Measurements from ENCODE around the gene TNFAIP8L2.

The TNFAIP8L2 gene

DNA sequence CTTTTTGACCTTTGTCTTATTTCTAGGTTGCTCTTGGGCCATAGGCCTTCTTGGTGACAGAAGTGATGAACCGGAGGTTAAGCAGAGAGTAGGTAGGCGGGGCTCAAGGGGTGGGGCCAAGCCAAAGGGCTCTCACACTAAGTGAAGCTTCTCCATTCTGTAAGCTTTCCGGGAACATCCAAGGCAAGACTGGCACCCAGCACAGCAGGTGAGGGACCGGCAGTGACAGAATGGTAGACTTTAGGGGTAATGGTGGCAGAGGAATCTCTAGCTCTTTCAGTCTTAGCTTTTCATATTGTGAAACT, at the start of gene TNFAIP8L2:
Gene TNFAIP8L2, plus strand, starts transcription at position 135 of the 305 bp plus-strand sequence. CDS start 2,049 bp downstream, outside the sequence.
- TF ChIP-seq GATA1 (IDR thresholded peaks at IDR 0.05; ENCODE audit: low read depth, low read length) (no peak), POLR2A (IDR thresholded peaks at IDR 0.05; ENCODE audit: low read length) (peak; percentile 13)
- peak; percentile 42 to 63 for DNase-seq

DNA sequence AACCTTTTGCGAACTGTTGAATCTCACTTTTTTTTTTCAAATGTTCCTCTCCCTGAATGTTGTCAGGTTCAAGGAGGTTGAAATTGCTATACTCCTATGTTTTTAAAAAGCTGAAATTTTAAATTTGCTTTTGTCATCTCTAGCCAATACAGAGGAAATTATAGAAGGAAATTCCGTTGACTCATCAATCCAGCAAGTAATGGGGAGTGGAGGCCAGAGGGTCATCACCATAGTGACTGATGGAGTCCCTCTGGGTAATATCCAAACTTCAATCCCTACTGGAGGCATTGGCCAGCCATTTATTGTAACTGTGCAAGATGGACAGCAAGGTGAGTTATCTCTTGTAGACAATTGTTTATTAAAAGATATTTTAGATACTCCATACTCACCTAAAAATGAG, 49.6 kb upstream of the TNFAIP8L2 start:
- no peak for TF ChIP-seq POLR2A (IDR thresholded peaks at IDR 0.05; ENCODE audit: low read length)
- TF ChIP-seq GATA1 (IDR thresholded peaks at IDR 0.05; ENCODE audit: low read depth, low read length) = no peak
- no peak for DNase-seq

DNA sequence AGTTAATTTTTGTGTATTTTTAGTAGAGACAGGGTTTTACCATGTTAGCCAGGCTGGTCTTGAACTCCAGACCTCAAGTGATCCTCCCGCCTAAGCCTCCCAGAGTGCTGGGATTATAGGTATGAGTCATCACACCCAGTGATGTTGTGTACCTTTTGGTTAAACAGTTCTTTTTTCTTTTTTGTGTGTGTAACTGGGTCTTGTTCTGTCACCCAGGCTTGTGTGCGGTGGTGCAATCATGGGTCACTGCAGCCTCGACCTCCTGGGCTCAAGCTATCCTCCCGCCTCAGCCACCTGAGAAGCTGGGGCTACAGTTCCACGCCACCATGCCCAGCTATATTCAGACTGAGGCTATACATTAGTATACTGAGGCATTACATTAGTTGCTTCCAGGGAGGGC, 48.1 kb upstream of the TNFAIP8L2 start:
- TF ChIP-seq GATA1 (IDR thresholded peaks at IDR 0.05; ENCODE audit: low read depth, low read length) = no peak
- no peak for TF ChIP-seq POLR2A (IDR thresholded peaks at IDR 0.05; ENCODE audit: low read length)
- no peak for DNase-seq

DNA sequence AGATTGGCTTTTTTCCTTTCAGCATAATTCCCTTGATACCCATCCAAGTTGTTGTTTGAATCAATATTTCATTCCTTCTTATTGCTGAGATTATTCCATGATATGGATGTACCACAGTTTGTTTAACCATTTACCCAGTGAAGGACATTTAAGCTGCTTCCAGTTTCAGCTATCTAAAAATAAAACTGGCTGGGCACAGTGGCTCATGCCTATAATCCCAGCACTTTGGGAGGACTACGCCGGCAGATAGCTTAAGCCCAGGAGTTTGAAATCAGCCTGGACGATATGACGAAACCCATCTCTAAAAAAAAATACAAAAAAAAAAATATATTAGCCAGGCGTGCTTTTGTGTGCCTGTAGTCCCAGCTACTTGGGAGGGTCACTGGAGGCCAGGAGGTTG, 42.6 kb upstream of the TNFAIP8L2 start:
- DNase-seq = no peak
- TF ChIP-seq GATA1 (IDR thresholded peaks at IDR 0.05; ENCODE audit: low read depth, low read length) = no peak
- no peak for TF ChIP-seq POLR2A (IDR thresholded peaks at IDR 0.05; ENCODE audit: low read length)

DNA sequence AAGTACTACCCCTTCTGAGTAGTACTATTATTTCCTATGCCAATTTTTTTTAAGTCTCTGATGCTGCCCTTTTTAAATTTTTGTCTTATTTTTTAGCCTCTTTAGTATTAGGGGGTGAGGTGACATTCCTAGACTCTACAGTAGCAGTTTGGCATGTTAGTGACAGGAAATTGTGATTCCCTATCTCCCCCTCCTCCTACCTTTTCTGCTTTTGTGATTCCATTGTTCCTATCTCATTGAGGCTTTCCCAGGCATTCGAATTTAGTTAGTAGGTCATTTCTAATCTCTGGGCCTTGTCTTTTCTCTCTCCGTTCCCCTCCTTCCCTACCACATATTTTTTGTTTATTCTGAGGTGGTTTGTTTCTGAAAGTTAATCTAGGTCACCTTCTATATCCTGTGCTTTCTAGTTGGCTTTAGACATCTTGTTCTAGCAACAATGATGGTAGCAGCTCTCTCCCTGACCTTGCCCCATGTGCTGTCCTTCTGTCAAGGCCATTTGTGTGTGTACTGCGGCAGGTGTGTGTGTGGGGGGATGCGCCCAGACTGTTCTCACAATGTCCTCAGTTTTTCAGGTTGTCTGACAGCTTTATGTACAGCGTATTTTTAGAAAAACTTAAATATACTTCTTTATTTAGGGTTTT, 31.6 kb upstream of the TNFAIP8L2 start:
- DNase-seq = no peak
- TF ChIP-seq GATA1 (IDR thresholded peaks at IDR 0.05; ENCODE audit: low read depth, low read length) (no peak), POLR2A (IDR thresholded peaks at IDR 0.05; ENCODE audit: low read length) (no peak)

DNA sequence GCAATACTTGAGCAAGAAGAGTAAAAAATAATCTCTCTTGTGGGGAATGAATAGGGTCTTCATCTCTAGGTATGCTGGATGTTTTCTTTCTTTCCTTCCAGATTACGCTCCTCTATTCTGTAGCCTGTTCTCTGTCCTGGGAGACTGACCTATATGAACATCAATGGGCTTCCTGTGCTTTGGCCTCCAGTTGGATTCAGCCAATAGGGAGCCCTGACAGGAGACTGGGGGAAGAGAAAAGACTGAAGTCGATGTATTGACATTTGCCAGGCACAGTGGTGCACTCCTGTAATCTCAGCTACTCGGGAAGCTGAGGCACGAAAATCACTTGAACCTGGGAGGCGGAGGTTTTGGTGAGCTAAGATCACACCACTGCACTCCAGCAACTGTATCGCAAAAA, 27.6 kb upstream of the TNFAIP8L2 start:
- TF ChIP-seq POLR2A (IDR thresholded peaks at IDR 0.05; ENCODE audit: low read length) (no peak), GATA1 (IDR thresholded peaks at IDR 0.05; ENCODE audit: low read depth, low read length) (no peak)
- DNase-seq = no peak

DNA sequence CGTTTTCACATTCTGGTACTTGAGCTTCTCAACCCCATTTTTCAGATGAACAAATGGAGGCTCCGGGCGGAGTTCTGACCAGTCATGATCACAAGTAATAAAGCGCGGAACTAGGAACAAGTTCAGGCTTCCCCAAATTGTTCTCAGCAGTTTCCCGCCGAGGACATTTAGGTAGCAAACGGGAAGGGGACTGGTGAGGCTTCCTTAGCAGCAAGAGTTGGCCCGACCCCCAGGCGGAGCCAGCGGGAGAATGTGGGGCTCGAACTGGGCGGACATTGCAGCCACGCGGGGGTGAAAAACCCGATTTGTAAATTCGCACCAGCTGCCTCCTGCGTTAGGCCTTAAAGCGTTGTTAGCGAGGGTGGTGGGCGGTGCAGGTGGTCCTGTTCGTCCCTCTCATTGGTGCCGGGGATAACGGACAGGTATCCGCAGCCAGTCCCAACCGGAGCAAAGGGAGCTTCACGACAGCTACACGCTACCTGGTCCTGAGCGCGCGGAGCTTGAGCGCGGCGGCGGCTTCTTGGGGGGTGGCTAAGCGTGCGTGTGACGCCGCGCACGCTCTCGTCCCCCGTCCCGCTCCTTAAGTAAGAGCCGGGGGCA, 25.4 kb upstream of the TNFAIP8L2 start:
- TF ChIP-seq GATA1 (IDR thresholded peaks at IDR 0.05; ENCODE audit: low read depth, low read length) (no peak), POLR2A (IDR thresholded peaks at IDR 0.05; ENCODE audit: low read length) (no peak)
- peak; percentile 73 to 84 for DNase-seq

DNA sequence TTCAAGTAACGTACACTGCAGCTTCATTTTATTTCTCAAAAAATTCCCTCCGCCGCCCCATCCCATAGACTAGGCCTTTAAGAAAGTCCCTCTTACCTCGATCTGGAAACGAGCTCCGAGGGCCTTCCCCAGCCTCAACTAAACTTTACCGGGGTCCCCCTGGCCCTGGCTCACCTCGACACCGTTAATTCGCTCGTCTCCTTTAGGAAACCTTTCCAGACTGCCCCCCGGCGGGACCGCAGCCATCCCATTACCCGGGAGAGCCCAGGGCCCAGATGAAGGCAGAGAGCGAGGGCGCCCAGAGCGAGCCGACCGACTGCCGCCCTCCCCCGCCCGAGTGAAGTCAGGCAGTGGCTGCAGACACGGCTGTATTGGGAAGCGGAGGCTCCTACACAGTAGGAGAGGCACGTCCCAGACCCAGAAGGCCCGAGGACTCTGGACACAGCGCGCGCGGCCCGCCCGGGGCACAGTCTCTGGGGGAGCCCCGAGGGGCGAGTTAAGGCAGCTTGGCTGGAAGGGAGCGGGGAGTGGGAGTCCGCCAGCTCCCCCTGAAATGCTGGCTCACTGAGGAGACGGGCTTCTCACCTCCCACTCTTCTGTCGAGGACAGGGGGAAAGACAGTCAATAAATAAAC, 24.6 kb upstream of the TNFAIP8L2 start:
- no peak for DNase-seq
- no peak for TF ChIP-seq GATA1 (IDR thresholded peaks at IDR 0.05; ENCODE audit: low read depth, low read length)
- TF ChIP-seq POLR2A (IDR thresholded peaks at IDR 0.05; ENCODE audit: low read length) = no peak

DNA sequence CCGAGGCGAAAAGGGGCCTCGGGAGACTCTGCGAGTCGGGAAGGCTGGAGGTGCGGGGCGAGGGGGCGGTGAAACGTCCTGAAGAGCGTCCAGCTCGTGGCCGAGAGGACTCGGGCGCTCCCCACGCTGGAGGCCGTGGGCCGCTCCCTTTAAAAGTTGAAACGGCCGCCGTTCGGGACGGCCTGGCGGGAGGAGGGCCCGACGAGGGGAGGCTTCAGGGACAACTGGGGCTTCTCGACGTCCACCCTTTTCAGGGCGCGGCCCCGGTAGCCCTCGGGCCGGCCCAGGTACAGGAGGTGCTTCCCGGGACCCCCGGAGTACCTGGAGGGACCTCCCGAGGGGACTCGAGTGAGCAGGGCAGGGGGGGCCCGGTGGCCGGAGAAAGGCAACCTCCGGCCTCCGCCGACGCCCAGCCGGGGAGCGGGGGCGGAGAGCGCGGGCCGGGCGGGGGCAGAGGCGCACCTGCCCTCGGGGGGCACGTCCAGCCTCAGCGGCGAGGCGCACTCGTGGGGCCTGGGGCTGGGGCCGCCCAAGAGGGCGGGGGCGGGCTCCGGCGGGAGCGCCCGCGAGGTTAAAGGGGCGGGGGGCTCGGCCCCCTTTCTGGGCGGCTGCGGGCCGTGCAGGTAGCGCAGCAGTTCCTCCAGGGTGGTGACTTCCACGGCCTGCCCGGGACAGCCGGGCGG, 24.0 kb upstream of the TNFAIP8L2 start:
- no peak for DNase-seq
- no peak for TF ChIP-seq GATA1 (IDR thresholded peaks at IDR 0.05; ENCODE audit: low read depth, low read length)
- TF ChIP-seq POLR2A (IDR thresholded peaks at IDR 0.05; ENCODE audit: low read length) = no peak

DNA sequence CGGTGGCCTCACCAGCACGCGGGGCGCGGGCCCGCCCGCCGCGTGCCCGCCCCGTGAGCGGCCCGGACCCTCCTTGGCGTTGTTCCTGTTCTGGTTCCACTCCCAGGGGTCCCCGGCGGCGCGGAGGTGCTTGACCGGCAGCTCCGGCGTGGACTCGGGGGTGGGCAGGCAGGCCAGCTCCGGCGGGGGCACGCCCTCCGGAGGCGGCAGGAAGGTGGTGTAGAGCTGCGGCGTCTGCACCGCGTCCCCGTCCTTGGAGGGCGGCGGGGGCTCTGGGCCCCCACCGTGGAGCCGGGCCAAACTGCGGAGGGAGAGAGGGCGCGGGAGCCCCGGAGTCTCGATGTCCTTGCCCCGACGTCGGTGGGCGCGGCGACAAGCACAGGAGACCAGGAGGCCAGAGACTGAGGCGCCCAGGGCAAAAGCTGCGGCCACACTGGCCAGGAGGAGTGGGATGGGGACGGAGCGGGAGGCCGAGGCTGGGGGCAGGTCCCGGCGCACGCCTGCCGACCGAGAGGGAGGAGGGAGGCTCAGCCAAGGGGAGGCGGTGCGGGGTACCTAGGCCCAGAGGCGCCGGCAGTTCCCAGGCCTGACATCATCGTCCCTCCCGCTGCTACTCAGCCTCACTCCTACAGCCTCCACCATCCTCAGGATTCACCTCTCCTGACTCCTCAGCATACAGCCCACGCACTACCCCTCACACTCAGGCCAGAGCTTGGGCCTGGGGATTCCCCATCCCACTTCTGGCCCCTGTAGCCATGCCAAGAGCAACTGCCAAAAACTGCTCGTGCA, 23.2 kb upstream of the TNFAIP8L2 start:
- DNase-seq = no peak
- TF ChIP-seq GATA1 (IDR thresholded peaks at IDR 0.05; ENCODE audit: low read depth, low read length) = no peak
- TF ChIP-seq POLR2A (IDR thresholded peaks at IDR 0.05; ENCODE audit: low read length) = no peak

DNA sequence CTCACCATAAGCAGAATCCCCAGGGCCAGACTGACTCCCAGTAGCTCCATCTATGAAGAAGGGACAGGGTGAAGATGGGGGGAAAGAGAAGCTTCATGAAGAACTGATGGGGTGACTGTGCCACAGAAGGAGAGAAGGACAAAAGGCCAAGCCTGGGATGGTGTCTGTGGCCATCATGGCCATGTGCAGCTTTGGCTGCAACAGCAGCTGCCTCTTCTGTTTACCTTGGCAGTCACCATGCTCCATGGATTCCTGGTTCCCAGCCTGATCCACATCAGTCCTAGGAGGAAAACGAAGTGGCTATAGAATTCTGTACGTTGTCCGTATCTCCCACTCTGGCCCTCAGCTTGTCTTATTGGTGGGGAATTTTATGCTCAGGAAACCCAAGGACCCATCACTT, 22.1 kb upstream of the TNFAIP8L2 start:
- DNase-seq = no peak
- no peak for TF ChIP-seq POLR2A (IDR thresholded peaks at IDR 0.05; ENCODE audit: low read length)
- TF ChIP-seq GATA1 (IDR thresholded peaks at IDR 0.05; ENCODE audit: low read depth, low read length) = no peak

DNA sequence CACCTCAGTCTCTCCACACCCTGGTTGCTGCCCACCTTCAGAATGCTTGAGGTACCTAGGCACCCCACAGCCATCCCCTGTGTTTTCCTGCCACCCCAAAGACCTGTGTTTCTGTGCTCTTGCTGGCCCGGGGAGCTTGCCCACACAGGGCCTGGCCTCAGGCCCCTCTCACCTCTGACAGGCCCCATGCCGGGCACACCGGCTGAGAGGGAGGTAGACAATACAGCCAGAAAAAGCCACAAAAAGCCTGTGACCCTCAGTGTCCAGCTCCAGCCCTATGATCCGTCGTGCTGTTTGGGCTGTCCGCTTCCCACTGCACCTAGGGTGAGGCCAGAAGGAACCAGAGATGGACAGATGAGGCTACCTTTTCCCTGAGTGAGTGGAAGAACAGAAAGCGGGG, 21.5 kb upstream of the TNFAIP8L2 start:
- no peak for DNase-seq
- no peak for TF ChIP-seq POLR2A (IDR thresholded peaks at IDR 0.05; ENCODE audit: low read length)

DNA sequence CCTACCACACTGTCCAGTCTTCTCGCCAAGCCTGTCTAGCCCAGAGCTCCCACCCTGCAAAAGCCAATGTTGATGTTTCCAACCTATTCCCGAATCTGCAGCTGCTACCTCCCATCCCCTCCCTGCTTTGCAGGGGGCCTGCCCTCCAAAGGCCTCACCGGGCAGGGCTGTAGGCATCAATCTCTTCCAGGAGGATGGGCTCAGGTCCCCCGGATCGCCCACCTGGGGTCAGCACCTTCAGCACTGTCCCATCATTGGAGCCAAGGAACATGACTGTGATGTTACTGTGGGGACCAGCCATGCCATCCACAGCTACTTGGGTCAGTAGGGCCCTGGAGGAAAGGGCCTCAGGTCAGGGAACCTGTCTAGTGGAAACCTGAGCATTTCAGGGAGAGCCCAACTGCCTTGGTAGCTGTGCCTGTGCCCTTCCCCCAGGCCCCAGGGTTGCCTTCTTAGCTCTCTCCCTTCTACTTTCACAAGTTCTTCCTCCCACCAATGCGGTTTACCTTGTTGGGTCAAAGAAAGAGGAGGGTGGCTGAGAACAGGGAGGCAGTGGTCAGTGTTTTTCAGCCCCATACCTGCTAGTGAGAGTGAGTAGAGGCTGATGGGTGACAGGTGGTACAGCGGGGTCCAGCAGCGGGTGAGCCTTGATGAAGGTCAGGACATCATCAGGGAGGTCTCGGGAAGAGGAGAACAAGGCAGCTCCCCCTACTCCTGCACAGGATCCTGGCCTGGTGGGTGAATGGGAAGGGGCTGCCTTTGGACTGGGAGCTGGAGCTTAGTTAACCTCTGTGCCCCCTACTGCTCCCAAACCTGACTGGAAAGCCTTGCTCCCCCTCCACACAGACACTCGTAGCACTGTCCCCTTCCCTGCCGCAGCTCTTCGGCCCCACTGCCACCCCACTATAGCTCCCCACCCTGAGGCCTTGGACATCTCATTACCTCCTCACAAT, 20.7 kb upstream of the TNFAIP8L2 start:
- TF ChIP-seq GATA1 (IDR thresholded peaks at IDR 0.05; ENCODE audit: low read depth, low read length) = no peak
- no peak for TF ChIP-seq POLR2A (IDR thresholded peaks at IDR 0.05; ENCODE audit: low read length)
- no peak for DNase-seq

All from erythroblast (primary cell).